HepG2 (cell line): Measurements from ENCODE around the gene POLH. TPM values are rescaled to one million over a fixed set of nuclear protein-coding genes. Genes with fewer than 3 reads are reported as not detected.

ENCODE experiments used
- FOXJ3 ChIP-seq: sonication (generic); formaldehyde crosslinking; IDR thresholded peaks from 2 replicates; pipeline ENCODE4 v1.4.0; 2020; ENCODE audit warnings: missing genetic modification reagents, mild to moderate bottlenecking, borderline replicate concordance
- GTF2F1 ChIP-seq: fragments of 150-350 bp; IDR thresholded peaks from 2 replicates; pipeline ENCODE4 v1.6.1; 2014; ENCODE audit warnings: low read length
- NBN ChIP-seq: fragments of 450-650 bp; conservative IDR thresholded peaks from 2 replicates; pipeline ENCODE4 v1.6.1; 2017
- SMARCE1 ChIP-seq: fragments of 450-650 bp; IDR thresholded peaks from 2 replicates; pipeline ENCODE4 v1.6.1; 2017; ENCODE audit warnings: borderline replicate concordance
- SNAI1 ChIP-seq: sonication (generic); formaldehyde crosslinking; IDR thresholded peaks from 2 replicates; pipeline ENCODE4 v1.5.0; 2020; ENCODE audit warnings: mild to moderate bottlenecking, missing genetic modification reagents, borderline replicate concordance
- TGIF2 ChIP-seq: IDR thresholded peaks from 2 replicates; pipeline ENCODE4 v1.6.1; 2016; ENCODE audit warnings: control low read depth, missing compliant biosample characterization
- THYN1 ChIP-seq: sonication (generic); formaldehyde crosslinking; IDR thresholded peaks from 2 replicates; pipeline ENCODE4 v1.8.1; 2023; ENCODE audit warnings: low read depth, mild to moderate bottlenecking, moderate library complexity, missing genetic modification reagents, borderline replicate concordance
- TOPORS ChIP-seq: sonication (generic); formaldehyde crosslinking; IDR thresholded peaks from 2 replicates; pipeline ENCODE4 v1.8.0; 2023; ENCODE audit warnings: mild to moderate bottlenecking, missing genetic modification reagents
- WIZ ChIP-seq: sonication (generic); formaldehyde crosslinking; IDR thresholded peaks from 2 replicates; pipeline ENCODE4 v1.5.1; 2020; ENCODE audit warnings: mild to moderate bottlenecking, missing genetic modification reagents
- XBP1 ChIP-seq: sonication (generic); formaldehyde crosslinking; IDR thresholded peaks from 2 replicates; pipeline ENCODE4 v1.5.0; 2020; ENCODE audit warnings: missing genetic modification reagents
- ZKSCAN8 ChIP-seq: IDR thresholded peaks from 2 replicates; pipeline ENCODE4 v1.6.1; 2016; ENCODE audit warnings: borderline replicate concordance, missing genetic modification reagents, missing compliant biosample characterization
- ZNF232 ChIP-seq: sonication (generic); formaldehyde crosslinking; IDR thresholded peaks from 2 replicates; pipeline ENCODE4 v1.4.0; 2020; ENCODE audit warnings: missing genetic modification reagents, borderline replicate concordance
- ZNF235 ChIP-seq: sonication (generic); formaldehyde crosslinking; IDR thresholded peaks from 2 replicates; pipeline ENCODE4 v1.8.1; 2023; ENCODE audit warnings: mild to moderate bottlenecking, missing genetic modification reagents, borderline replicate concordance
- ZNF264 ChIP-seq: sonication (generic); formaldehyde crosslinking; IDR thresholded peaks from 2 replicates; pipeline ENCODE4 v1.4.0; 2020; ENCODE audit warnings: missing genetic modification reagents
- ZNF350 ChIP-seq: sonication (generic); formaldehyde crosslinking; IDR thresholded peaks from 2 replicates; pipeline ENCODE4 v1.4.0; 2020; ENCODE audit warnings: mild to moderate bottlenecking, low read depth, missing genetic modification reagents, borderline replicate concordance
- ZNF549 ChIP-seq: sonication (generic); formaldehyde crosslinking; IDR thresholded peaks from 2 replicates; pipeline ENCODE4 v1.5.0; 2020; ENCODE audit warnings: missing genetic modification reagents
- ZNF556 ChIP-seq: sonication (generic); formaldehyde crosslinking; IDR thresholded peaks from 2 replicates; pipeline ENCODE4 v1.4.0; 2020; ENCODE audit warnings: mild to moderate bottlenecking, missing genetic modification reagents, borderline replicate concordance
- ZNF629 ChIP-seq: sonication (generic); formaldehyde crosslinking; conservative IDR thresholded peaks from 2 replicates; pipeline ENCODE4 v1.5.0; 2020; ENCODE audit warnings: missing genetic modification reagents
- ZNF674 ChIP-seq: sonication (generic); formaldehyde crosslinking; IDR thresholded peaks from 2 replicates; pipeline ENCODE4 v1.5.0; 2020; ENCODE audit warnings: low read depth, mild to moderate bottlenecking, missing genetic modification reagents
- ZNF891 ChIP-seq: sonication (generic); formaldehyde crosslinking; IDR thresholded peaks from 2 replicates; pipeline ENCODE4 v1.5.0; 2020; ENCODE audit warnings: mild to moderate bottlenecking, missing genetic modification reagents
- ZSCAN31 ChIP-seq: sonication (generic); formaldehyde crosslinking; IDR thresholded peaks from 2 replicates; pipeline ENCODE4 v1.5.0; 2020; ENCODE audit warnings: low read depth, mild to moderate bottlenecking, missing genetic modification reagents
- ZZZ3 ChIP-seq: sonication (generic); formaldehyde crosslinking; IDR thresholded peaks from 2 replicates; pipeline ENCODE4 v1.4.0; 2020; ENCODE audit warnings: missing genetic modification reagents, mild to moderate bottlenecking, borderline replicate concordance
- polyA plus RNA-seq, 8 experiments: library from polyadenylated mRNA; depleted of rRNA in 3 of 8; stranded (reverse) in 7 of 8; unstranded in 1 of 8; fragments of >200 nt; fragmentation: Illumina TruSeq in 4 of 8; extraction: Trizol in 4 of 8; gene quantifications; 2 replicates each; pipeline versions ENCODE4 v1.2.1 to v1.2.3, GENCODE V29; 2011 to 2016; ENCODE audit warnings: low read depth in 4 of 8, missing spikeins in 1 of 8, mixed read lengths in 1 of 8; ENCODE audit not compliant: insufficient read depth in 1 of 8
- total RNA-seq, 5 experiments: library from RNA; depleted of rRNA; stranded (reverse); fragments of >200 nt; fragmentation: Illumina TruSeq; extraction: Trizol; gene quantifications; 2 replicates each; pipeline ENCODE4 v1.2.3, GENCODE V29; 2016; ENCODE audit warnings: low read depth in 1 of 5
- TF ChIP-seq, protein P1 (sequence below): sonication (generic); formaldehyde crosslinking; IDR thresholded peaks from 2 replicates; pipeline ENCODE4 v1.5.1; 2020; ENCODE audit warnings: mild to moderate bottlenecking, missing genetic modification reagents, borderline replicate concordance
- TF ChIP-seq, protein P2 (sequence below): sonication (generic); formaldehyde crosslinking; IDR thresholded peaks from 2 replicates; pipeline ENCODE4 v1.8.0; 2022; ENCODE audit warnings: missing genetic modification reagents, mild to moderate bottlenecking, inconsistent platforms, borderline replicate concordance
- TF ChIP-seq, protein P3 (sequence below): sonication (generic); formaldehyde crosslinking; conservative IDR thresholded peaks from 2 replicates; pipeline ENCODE4 v1.8.1; 2023; ENCODE audit warnings: missing genetic modification reagents
- TF ChIP-seq, protein P4 (sequence below): sonication (generic); formaldehyde crosslinking; IDR thresholded peaks from 2 replicates; pipeline ENCODE4 v1.5.0; 2020; ENCODE audit warnings: mild to moderate bottlenecking, low read depth, missing genetic modification reagents, borderline replicate concordance

POLH gene
- total and polyA plus RNA-seq, 2 of the 13 experiments (the other 11 are each of a cell fraction or from before 2014, with no cell fraction given), result 11.6 to 25.0 TPM

DNA sequence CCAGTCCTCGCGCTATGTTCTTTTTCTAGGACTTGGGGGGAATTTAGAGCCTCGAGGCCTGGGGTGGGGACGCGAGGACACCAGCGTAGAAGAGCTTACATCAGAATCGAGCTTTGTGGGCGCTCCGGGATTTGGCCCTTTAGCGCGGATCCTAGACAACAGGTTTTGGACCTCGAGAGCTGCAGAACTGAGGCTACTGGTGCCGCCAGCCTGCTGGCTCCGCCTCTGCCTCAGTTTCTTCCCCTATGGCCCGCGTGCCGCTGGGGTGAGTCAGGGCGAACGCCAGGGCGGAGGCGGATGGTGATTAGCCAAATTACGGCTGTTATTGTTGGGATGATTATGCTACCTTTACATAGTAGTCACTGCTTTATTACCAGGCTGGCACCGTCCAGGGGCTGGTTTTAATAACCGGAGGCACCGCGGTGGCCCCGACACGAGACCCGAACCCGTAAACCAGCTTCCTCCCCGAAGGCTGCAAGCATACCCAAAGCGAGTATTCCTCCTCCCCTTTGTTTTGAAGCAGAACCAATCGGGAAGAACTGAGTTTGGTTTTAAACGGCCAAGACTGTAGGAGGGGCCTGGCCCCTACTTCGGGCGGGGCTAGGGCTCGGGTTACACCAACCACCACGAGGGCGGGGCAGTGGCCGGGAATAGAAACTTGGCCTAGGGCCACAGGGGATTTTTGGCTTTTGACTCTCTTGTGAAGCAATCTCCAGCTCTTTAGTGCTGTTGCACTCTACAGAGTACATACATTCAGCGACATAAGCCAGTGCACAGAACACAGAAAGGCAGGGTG is 53.7 kb downstream of the POLH start (continued):
- TF ChIP-seq TOPORS (0 out of 2 replicates have a peak, but pooled peaks have one; percentile 22), ZNF350 (peak; percentile 84), FOXJ3 (CRISPR knock-in tag) (no peak; the same call in 1 of the 2 replicates), TGIF2 (CRISPR knock-in tag) (peak; percentile 33), NBN (no peak), ZNF232 (CRISPR knock-in tag) (peak; percentile 89; the same call in 1 of the 2 replicates), SMARCE1 (no peak), ZNF264 (CRISPR knock-in tag) (peak; percentile 62; the same call in 1 of the 2 replicates), ZSCAN31 (CRISPR knock-in tag) (no peak), ZZZ3 (CRISPR knock-in tag) (0 out of 2 replicates have a peak, but pooled peaks have one; percentile 6), ZNF891 (CRISPR knock-in tag) (no peak), XBP1 (0 out of 2 replicates have a peak, but pooled peaks have one; percentile 56), ZKSCAN8 (CRISPR knock-in tag) (peak; percentile 36), WIZ (CRISPR knock-in tag) (peak; percentile 36; the same call in 1 of the 2 replicates), ZNF629 (0 out of 2 replicates have a peak, but pooled peaks have one; percentile 27), ZNF549 (CRISPR knock-in tag) (no peak), SNAI1 (peak; percentile 92; the same call in 1 of the 2 replicates), GTF2F1 (no peak; the same call in 1 of the 2 replicates), ZNF235 (peak; percentile 92), ZNF674 (no peak; the same call in 1 of the 2 replicates), ZNF556 (peak; percentile 60), THYN1 (CRISPR knock-in tag) (no peak)
- TF ChIP-seq, protein P1, sequence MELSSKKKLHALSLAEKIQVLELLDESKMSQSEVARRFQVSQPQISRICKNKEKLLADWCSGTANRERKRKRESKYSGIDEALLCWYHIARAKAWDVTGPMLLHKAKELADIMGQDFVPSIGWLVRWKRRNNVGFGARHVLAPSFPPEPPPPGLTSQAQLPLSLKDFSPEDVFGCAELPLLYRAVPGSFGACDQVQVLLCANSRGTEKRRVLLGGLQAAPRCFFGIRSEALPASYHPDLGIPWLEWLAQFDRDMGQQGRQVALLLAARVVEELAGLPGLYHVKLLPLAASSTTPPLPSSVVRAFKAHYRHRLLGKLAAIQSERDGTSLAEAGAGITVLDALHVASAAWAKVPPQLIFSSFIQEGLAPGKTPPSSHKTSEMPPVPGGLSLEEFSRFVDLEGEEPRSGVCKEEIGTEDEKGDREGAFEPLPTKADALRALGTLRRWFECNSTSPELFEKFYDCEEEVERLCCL (CRISPR knock-in tag), result no peak; the same call in 1 of the 2 replicates
- TF ChIP-seq, protein P2, sequence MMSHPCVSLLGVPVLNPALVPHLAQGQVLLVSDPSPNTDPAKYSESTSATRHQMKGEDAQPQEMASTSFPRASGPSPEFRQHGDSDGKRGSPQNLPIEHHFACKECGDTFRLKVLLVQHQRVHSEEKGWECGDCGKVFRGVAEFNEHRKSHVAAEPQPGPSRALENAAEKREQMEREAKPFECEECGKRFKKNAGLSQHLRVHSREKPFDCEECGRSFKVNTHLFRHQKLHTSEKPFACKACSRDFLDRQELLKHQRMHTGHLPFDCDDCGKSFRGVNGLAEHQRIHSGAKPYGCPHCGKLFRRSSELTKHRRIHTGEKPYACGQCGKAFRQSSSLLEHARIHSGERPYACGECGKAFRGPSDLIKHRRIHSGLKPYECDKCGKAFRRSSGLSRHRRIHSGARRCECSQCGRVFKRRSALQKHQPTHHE (CRISPR knock-in tag), result peak; percentile 87; the same call in 1 of the 2 replicates
- TF ChIP-seq, protein P3, sequence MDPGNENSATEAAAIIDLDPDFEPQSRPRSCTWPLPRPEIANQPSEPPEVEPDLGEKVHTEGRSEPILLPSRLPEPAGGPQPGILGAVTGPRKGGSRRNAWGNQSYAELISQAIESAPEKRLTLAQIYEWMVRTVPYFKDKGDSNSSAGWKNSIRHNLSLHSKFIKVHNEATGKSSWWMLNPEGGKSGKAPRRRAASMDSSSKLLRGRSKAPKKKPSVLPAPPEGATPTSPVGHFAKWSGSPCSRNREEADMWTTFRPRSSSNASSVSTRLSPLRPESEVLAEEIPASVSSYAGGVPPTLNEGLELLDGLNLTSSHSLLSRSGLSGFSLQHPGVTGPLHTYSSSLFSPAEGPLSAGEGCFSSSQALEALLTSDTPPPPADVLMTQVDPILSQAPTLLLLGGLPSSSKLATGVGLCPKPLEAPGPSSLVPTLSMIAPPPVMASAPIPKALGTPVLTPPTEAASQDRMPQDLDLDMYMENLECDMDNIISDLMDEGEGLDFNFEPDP (CRISPR knock-in tag), result 0 out of 2 replicates have a peak, but pooled peaks have one; percentile 88
- TF ChIP-seq, protein P4, sequence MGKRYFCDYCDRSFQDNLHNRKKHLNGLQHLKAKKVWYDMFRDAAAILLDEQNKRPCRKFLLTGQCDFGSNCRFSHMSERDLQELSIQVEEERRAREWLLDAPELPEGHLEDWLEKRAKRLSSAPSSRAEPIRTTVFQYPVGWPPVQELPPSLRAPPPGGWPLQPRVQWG (CRISPR knock-in tag), result no peak
